ENCODE results near the gene CTNND2. TPM values are rescaled to one million over a fixed set of nuclear protein-coding genes. Genes with fewer than 3 reads are reported as not detected.
"Not testable (repeated sequence)": the region's sequence is repeated elsewhere in the genome, so short reads cannot be mapped to it uniquely, and the experiment has no call there.

The CTNND2 gene
- total RNA-seq, 1 donor from 2014 or later = 66.9 TPM

DNA sequence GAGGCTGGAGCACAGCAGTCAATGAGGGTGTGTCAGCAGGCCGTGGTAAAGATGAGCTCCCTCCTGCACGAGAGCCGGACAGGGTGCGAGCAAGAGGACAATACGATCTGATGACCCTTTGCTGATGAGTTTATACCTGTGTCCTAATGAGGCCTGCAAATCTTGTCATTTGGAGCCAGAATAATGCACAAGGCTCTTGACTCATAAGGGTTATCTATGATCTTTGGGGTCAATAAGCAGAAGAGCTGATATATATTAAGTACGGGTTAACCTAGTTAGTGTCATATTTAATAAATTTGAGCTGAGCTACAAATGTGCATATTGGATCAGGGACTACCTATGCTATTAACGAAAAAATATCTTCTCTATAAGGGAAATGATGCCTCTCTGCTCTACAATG is 46.9 kb downstream of the CTNND2 start:
- DNase-seq = no peak

DNA sequence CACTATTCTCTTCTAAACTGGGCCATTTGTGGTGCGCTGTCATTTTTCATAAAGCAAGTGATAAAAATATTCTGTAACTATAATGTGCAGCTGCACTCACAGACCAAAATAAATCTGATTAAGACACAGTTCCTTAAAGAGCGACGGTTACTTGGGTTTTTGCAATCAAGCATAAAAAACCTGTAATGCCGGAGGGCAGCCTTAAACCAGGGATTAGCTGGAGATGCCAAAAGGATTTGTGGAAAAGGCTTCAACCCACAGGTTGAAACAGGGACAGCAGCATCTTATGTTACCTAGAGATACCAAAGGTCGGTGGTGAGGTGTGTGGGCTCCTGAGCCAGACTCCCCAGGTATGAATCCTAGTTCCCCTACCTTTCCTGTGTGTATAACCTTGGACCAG is 49.3 kb downstream of the CTNND2 start:
- DNase-seq = no peak

DNA sequence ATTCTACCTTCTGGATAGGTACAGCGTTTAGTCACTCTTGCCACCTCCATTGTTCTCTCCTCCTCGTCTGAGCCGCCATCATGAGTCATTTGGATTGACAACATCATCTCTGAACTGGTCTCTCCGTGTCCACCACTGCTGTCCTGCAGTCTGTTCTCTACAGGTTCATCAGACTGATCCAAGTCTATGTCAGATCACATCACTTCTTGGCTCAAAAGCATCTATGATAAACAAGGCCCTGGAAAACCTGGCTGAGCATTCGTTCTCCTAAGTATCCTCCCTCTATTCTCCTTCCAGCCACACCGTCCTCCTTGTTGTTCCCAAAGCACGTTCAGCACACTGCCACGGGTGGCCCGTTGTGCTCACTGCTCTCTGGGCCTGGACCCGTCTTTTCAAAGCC is 50.5 kb downstream of the CTNND2 start:
- no peak for DNase-seq

DNA sequence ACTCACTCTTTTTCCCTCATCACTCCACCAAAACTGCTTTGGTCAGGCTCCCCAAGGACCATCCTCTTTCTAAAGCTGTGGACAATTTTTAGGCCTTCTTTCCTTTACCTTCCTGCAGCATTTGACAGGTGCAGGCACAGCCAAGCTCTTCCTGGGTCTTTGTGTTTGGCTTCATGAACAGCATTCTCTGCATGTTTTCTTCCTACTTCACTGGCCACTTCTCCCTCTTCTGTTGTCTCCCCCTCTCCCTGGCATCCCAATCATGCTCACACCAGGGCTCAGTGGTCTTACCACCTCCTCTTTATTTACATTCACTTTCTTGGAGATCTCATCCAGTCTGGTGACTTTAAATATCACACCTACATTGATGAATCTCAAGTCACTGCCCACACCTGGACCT is 51.1 kb downstream of the CTNND2 start:
- no peak for DNase-seq

DNA sequence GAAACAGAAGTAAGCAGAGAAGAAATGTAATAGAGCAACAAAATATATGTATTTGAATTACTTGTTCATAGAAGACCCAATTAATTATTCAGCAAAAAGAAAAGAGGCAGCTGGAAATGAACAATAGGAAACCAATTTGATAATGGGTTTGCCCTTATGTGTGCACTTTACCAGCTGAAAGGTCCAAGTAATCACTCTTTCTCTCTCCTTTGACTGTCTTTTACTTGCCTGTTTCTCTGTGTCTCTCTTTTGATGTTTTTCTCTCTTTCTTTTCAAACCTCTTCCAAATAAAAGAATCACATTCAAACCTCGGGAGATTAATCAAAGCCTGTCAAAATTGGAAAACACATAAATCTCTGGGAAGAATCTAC is 51.5 kb downstream of the CTNND2 start:
- DNase-seq = no peak

DNA sequence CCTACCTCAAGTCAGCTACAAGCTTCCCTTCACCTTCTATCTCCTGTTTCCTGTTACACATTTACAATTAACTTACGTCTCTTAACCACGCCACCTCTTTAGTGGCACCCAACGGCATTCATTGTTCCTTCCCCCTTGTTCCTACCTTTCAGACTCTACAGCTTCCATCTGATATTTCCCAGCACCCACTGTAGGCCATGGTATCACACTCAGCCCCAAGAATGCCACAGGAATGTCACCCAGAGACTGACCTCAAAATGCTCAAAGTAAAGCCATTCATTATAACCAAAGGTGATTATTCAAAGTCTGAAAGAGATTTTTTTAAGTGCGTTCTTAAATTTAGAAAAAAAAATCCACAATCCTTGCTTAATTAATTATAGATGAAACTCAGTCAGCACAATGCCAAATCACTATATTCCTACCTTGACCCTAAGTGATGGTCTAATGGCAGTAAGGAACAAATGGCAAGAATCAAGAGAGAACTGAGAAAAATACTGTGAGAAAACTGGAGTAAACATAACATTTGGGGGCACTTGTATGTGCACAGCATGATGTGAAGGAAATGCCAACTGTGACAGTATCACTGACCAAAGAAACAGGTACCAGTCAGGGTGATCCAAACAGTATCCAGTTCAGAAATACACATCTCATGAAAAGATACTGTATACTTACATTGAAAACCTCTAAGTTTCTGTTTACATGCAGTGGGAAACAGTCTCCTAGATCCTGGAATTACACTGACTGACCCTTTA is 52.1 kb downstream of the CTNND2 start:
- DNase-seq = no peak

DNA sequence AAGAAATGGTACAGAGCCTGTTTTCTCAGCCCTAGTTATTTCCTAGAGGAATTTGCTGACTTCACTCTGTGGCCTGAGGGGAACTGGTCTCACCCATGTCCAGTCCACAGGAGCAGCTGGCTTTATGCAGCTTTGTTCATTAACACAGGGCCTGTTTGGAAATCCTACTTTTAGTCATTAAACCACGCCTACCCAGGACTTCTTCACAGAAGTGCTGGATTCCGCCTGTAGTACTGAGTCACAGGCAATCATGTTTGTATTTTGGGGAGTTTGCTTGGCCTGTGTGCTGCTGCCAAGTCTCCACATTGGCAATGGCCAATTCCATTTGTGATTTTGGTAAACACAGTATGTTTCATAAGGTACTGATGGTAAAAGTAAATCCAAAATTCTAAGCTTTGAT is 52.8 kb downstream of the CTNND2 start:
- peak; percentile 29 for DNase-seq

DNA sequence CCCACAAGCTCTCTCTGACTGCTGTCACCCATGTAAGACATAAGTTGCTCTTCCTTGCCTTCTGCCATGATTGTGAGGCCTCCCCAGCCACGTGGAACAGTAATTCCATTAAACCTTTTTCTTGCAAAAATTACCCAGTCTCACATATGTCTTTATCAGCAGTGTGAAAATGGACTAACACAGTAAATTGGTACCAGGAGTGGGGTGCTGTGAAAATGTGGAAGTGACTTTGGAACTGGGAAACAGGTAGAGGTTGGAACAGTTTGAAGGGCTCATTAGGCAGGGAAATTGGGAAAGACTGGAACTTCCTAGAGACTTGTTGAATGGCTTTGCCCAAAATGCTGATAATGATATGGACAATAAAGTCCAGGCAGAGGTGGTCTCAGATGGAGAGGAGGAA is 75.7 kb downstream of the CTNND2 start:
- not testable (repeated sequence) for DNase-seq

DNA sequence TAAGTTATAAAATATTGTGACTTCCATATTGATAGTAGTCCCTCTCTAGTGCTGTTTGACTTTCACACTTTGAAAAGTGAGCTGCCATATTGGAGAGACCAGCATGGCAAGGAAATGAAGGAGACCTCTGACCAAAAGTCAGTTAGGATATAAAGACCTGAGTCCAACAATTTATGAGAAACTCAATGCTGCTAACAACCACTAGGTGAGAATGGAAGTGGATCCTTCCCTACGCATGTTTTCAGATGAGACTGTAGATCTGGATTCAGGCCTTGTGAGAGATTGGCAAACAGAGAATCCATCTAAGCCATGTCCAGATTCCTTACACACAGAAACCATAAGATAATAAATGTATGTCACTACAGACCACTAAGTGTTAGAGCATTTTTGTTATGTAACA is 81.6 kb downstream of the CTNND2 start:
- DNase-seq = no peak

DNA sequence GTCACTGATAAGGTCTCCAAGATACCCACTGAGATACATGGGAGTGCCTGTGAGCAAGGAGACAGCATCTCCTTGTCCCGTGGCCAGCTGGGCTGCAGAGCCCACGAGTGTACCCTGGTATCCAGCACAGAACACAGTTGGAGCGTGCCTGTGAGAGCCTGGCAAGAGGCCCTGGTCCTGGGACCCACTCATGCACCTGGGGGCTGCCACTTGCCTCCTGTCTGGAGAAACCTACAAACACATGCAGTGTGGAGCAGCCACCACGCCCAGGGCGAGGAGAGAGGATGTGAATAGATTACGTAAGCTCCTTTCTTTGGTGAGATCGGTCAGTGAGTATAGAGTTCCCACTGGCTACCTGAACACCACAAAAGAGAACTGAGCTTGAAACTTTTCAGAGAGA is 88.3 kb downstream of the CTNND2 start:
- no peak for DNase-seq

DNA sequence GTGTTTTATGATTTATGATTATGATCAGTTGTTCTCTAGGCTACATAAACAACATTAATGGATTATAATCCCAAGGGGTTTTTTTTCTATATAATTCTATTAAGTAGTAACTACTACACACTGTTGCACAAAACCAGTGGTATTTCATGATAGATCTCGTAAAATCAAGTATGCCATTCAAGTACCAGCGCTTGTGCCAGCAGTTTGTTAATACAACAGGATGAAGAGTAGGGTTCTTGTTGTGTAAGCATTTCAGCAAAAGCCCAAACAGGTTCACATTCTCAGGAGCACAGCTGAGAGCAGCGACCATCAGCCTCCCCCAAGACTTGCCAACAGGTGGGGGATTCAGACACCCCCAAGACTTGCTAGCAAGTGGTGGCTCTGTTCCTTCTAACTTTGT is 88.8 kb downstream of the CTNND2 start:
- no peak for DNase-seq

DNA sequence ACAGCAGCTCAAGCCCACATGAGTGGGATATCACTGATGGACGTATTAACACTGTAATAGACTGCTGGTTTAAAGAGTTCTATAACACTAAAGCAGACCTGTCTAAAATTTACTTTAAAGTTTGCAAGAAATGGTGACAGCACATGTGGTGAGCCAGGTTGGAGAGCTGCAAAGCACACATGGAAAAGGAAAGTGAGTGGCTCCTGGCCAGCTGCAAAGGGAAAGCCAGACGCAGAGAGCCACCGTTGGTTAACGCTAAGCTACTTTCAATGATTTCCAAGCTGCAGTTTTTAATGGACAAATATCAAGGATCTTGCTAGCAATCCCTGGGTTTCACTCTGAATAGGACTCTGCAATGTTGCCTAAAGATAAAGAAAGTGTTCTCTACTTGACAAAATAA is 89.9 kb downstream of the CTNND2 start:
- DNase-seq = no peak

DNA sequence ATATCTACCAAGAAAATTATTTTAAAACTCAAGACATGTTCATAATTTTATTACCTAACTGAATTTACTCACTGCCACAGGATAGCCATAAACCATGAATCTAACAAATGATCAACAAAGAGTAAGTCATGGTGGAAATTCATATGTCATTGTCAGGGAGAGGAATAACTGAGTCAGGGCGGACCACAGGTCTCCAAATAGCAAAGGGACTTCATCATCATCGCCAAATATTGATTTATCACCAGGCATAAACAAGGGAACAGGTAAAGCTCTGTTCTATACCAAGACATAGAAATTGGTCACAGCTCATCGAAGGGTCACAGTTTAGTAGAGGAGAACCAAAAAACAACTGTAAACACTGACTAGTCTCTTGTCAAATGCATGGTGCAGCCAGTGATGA is 94.8 kb downstream of the CTNND2 start:
- DNase-seq = no peak

DNA sequence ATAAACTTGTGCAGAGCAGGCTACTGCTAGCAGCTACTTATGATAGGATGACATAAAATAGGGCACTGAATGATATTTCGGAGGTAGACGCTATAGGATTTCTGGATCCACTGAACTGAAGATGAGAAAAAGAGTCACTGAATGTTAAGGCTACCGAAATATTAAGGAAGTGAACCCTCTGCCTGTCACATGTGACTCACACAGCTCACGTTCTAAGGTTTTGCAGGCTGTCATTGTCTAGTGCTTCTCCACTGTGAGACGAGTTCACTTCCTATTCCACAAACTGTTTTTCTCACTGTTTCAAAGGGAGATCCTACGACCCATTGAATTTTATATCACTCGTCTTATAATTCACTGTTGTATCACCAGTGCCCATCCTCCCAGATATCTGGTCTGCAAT is 100.8 kb downstream of the CTNND2 start:
- DNase-seq = no peak

DNA sequence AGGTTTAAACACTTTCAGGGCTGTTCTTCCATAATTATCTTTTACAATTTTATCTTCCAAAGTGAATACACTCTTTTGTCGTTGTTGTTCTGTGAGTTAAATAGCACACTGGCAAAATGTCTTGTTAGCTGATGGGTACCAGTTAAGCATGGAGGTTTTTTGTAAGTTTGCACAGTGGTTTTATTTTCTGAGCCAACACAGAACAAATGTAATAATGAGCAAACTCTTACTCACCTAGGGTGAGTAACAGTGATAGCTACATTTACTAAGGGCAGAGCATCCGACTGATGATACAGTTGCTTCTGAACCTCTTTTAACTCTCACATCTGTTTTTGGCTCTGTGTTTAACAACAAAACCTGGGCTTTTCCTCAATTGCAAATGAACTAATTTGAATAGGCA is 103.2 kb downstream of the CTNND2 start:
- DNase-seq = no peak

DNA sequence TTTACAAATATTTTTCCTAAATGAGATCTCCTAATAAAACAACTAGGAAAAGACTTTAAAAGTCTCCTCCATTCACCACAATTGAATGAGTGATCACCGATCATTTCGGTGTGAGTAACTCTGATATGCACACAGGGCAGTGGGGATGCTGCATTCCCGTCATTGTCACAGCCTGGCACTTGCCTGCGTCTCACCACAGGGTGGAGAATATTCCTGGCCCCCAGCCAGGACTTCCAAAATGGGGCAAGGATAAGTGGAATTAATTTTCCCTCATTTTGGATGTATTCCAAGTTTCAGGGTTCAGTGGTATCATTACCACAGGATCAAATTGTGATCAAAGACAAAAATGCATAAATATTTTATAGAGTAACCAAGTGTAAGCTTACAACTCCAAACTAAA is 107.1 kb downstream of the CTNND2 start:
- no peak for DNase-seq

DNA sequence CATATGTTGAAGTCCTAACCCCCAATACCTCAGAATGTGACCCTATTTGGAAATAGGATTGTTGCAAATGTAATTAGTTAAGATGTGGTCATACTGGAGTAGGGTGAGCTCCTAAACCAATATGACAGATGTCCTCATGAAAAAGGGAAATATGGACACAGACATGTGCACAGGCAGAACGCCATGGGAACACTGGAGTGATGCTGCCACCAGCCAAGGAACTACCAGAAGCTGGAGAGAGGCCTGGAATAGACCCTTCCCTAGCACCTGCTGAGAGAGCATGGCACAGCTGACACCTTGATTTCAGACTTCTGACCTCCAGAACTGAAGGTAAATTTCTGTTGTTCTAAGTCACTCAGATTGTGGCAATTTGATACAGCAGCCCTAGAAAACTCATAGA is 110.8 kb downstream of the CTNND2 start:
- DNase-seq = no peak

DNA sequence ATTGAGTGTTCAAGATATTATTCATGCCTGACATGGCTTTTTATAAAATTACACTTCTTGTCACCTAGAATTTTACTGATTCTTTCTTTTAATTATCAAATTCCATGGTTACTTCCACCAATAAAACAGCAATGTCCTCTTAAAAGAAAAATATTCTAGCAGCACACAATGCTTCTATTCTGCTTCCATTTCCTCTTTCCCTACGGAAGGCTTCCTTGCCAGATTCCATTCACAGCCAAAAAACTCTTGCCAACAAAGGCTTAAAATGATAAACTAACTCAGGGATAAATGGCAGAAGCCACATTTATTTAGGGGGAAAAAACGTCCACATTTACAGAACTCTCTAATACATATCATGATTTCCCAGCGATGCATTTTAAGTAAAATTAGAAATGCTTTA is 111.6 kb downstream of the CTNND2 start:
- DNase-seq = no peak

DNA sequence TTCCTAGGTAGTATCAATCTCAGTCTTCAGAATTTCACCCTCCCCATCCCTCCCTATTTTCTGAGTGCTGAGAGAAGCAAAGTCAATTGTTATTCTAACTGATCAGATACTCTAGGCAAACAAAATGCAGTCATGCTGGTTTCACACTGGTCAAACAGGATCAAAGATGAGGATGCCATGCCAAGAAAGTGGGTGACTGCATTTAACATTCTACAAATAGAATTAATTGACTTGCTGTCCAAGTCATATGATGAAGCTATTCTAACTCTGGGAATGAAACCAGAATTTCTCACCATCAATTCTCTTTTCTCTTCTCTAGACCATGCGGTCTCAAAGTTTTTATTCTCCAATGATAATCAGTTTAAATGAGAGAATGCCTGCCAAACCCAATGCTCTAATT is 112.5 kb downstream of the CTNND2 start:
- DNase-seq = no peak

DNA sequence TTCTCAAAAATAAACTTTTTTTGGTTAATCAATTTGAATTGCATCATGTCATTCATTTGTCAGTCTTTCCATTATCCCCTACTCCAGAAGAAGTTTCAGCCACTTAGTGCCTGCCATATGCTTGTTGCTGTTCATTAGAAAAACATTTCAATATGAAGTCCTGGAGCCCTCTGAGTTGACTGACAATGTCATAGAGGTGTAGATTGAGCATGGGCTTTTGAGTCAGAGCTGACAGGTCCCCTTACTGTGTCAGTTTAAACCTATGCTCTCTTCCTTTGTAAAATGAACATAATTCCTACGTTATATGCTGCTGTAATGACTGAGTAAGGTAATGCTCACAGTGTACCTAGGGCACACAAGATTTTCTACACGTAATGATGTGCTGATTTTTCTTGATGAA is 114.0 kb downstream of the CTNND2 start:
- no peak for DNase-seq

DNA sequence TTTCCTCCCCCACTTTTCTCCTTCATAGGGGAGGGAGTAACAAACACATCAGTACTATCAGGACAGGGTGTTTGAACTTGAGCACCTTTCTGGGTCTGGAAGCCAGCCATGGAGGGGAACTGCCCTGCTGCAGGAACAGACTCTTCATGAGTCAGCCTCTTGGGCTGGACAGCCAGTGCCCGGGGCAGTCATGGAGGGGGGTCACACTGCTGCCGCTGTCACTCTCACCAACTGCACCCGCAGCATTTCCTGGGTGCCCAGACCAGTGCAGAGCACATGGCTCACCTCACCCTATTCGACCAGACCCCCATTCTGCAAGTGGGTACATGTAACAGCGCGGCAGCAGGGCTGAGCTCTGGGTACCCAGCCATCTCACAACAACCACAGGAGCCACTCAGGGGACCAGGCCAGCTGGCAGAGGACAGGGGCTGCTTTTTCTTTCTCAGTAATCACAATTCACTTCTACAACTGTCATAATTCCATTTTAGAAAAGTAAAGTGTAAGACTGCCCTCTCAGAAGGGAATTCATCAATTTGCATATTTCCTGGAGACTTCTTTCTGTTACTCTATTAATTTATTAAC is 118.4 kb downstream of the CTNND2 start:
- DNase-seq = no peak

DNA sequence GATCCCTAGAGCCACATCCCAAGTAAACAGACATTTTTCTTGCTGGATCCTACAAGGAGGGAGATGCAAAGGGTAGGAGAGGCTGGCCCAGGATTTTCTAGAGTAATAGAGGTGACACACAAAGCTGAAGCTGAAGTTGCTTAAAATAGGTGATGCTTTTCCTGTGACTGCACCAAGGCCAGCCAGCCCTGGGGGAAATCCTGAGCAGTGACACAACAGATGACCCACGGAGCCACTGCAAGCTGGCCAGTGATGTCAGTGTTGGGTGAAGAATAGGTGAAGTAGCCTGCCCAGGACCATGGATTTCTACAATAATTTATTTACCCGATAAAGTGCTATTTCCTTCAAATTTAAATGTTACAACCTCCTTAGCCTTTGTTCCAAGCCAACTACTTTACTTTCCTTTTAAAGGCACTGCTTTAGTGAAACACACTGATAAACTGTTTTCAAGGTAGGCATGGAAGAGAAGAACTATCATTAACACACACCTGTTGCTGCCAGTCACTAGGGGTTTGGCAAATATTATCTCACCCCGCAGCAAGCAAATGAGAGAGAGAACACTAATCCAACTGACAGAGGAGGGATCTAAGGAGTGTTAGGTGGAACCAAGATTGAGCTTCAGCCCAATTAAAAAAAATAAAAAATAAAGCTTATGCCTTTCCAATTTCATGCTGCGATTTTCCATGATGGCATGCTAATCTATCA is 123.5 kb downstream of the CTNND2 start:
- DNase-seq = no peak

DNA sequence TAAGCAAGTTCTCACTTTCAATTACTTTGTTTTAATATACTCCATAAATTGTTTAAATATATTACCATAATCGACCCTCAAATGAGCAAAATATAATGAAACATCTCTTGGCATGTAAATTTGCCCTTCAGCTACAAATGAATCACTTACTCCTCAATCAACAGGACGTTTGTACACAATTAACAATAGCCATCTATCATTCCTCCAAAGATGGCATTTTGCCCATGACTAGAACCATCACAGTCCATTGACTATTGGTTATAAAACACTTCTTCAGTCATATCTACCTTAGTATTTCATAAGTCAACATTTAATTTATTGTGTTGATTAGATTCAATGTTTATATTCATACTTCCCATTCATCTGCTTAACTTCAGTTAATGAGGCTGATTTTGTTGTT is 127.2 kb downstream of the CTNND2 start:
- DNase-seq = no peak

DNA sequence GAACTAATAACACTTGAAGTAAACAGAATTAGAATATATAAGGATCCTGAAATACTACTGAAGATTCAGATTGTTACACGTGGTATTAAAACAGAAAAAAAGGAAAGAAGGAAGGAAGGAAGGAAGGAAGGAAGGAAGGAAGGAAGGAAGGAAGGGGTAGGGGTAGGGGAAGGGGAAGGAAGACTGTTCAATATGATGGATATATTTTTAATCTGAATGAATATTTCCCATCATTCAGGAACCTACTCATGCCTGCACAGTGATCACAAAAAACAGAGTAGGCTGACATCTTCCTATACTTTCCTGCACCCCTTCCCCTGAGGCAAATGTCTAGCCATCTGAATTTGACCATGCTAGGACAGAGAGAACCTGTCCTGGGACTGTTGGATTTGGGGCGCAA is 133.9 kb downstream of the CTNND2 start:
- DNase-seq = no peak
